Osteoblast (primary cell): ENCODE measurements around the gene KMO. TPM values are rescaled to one million over a fixed set of nuclear protein-coding genes. Genes with fewer than 3 reads are reported as not detected.

Experiments used
- DNase-seq: peaks from one replicate; pipeline ENCODE4 v3.0.0; 2011; ENCODE audit warnings: low spot score, mixed read lengths; ENCODE audit not compliant: insufficient read length; ENCODE audit errors: missing footprints
- H2AFZ ChIP-seq: 2 replicates; pipeline ENCODE4 v1.6.0; 2011; ENCODE audit warnings: mild to moderate bottlenecking, low read length
- H3K27ac ChIP-seq: 2 replicates; pipeline ENCODE4 v1.5.1; 2011; ENCODE audit warnings: mild to moderate bottlenecking, low read depth, low read length, moderate library complexity
- H3K27me3 ChIP-seq: 2 replicates; pipeline ENCODE4 v1.6.0; 2012; ENCODE audit warnings: mild to moderate bottlenecking, control low read depth, inconsistent platforms, low read length, moderate library complexity; ENCODE audit not compliant: insufficient read depth
- H3K36me3 ChIP-seq: 2 replicates; pipeline ENCODE4 v1.5.1; 2011; ENCODE audit warnings: mild to moderate bottlenecking, low read length, control low read depth, moderate library complexity; ENCODE audit not compliant: insufficient read depth
- H3K4me1 ChIP-seq: 2 replicates; pipeline ENCODE4 v1.5.1; 2011; ENCODE audit warnings: mild to moderate bottlenecking, low read length, control low read depth, moderate library complexity; ENCODE audit not compliant: insufficient read depth
- H3K4me2 ChIP-seq: 2 replicates; pipeline ENCODE4 v1.6.0; 2011; ENCODE audit warnings: mild to moderate bottlenecking, low read length; ENCODE audit not compliant: insufficient read depth
- H3K4me3 ChIP-seq: fragments of 200-600 bp; sonication (generic); 3 replicates; pipeline ENCODE4 v1.5.1; 2012; ENCODE audit warnings: mild to moderate bottlenecking, low read length, inconsistent platforms; ENCODE audit not compliant: insufficient read depth
- H3K79me2 ChIP-seq: 2 replicates; pipeline ENCODE4 v1.6.0; 2012; ENCODE audit warnings: mild to moderate bottlenecking, low read length, control low read depth, inconsistent platforms; ENCODE audit not compliant: insufficient read depth
- H3K9me3 ChIP-seq: 2 replicates; pipeline ENCODE4 v1.5.1; 2011; ENCODE audit warnings: low read depth, low read length, control low read depth
- H4K20me1 ChIP-seq: 2 replicates; pipeline ENCODE4 v1.6.0; 2012; ENCODE audit warnings: mild to moderate bottlenecking, low read length, control low read depth; ENCODE audit not compliant: insufficient read depth
- CTCF ChIP-seq: IDR thresholded peaks from 2 replicates; pipeline ENCODE4 v1.5.1; 2011; ENCODE audit warnings: mild to moderate bottlenecking, low read depth, low read length, moderate library complexity; ENCODE audit errors: extremely low read depth
- total RNA-seq: library from RNA; depleted of rRNA; stranded (reverse); fragments of >200 nt; gene quantifications from 2 replicates; pipeline ENCODE4 v1.2.3, GENCODE V29; 2012

The KMO gene
- total RNA-seq, 1 donor: 0.36 TPM

- Histone ChIP-seq H3K4me1 (no peaks in the 10 kb centered on the region), H3K4me3 (no peak overlapping the region), H3K36me3 (peaks cover 7% of the 10 kb centered on the region), H3K27ac (no peak overlapping the region), H3K4me2 (no peak overlapping the region), H4K20me1 (no peaks in the 10 kb centered on the region), H3K27me3 (no peaks in the 10 kb centered on the region), H3K79me2 (no peaks in the 10 kb centered on the region), H3K9me3 (no peaks in the 10 kb centered on the region), H2AFZ (no peak overlapping the region)
- no peak for DNase-seq
- TF ChIP-seq CTCF: no peak
Observed at GRCh38 chr1:241630899-241631298, 98.7 kb downstream of the KMO start.

- Histone ChIP-seq H3K27ac (no peak overlapping the region), H3K4me1 (no peaks in the 10 kb centered on the region), H4K20me1 (no peaks in the 10 kb centered on the region), H3K4me2 (no peak overlapping the region), H2AFZ (no peak overlapping the region), H3K36me3 (peaks cover 7% of the 10 kb centered on the region), H3K4me3 (no peak overlapping the region), H3K9me3 (no peaks in the 10 kb centered on the region), H3K27me3 (no peaks in the 10 kb centered on the region), H3K79me2 (no peaks in the 10 kb centered on the region)
- DNase-seq: no peak
- no peak for TF ChIP-seq CTCF
Observed at GRCh38 chr1:241631674-241632073, 99.5 kb downstream of the KMO start.

GRCh38 chr1:241632987-241633386 is 100.8 kb downstream of the KMO start:
- H4K20me1 ChIP-seq: no peaks in the 10 kb centered on the region
- H3K36me3 ChIP-seq: peaks cover 7% of the 10 kb centered on the region
- peaks cover 9% of the 10 kb centered on the region for H3K79me2 ChIP-seq

GRCh38 chr1:241635556-241636152 is 103.5 kb downstream of the KMO start:
- no peak for TF ChIP-seq CTCF
- H3K9me3 ChIP-seq: no peaks in the 10 kb centered on the region
- no peak overlapping the region for H3K4me2 ChIP-seq
- DNase-seq: no peak
- H4K20me1 ChIP-seq: no peaks in the 10 kb centered on the region
- H3K27me3 ChIP-seq: no peaks in the 10 kb centered on the region
- peaks cover 7% of the 10 kb centered on the region for H3K36me3 ChIP-seq
- no peak overlapping the region for H2AFZ ChIP-seq
- no peak overlapping the region for H3K4me3 ChIP-seq
- H3K79me2 ChIP-seq: peaks cover 14% of the 10 kb centered on the region
- no peak overlapping the region for H3K27ac ChIP-seq
- peaks cover 8% of the 10 kb centered on the region for H3K4me1 ChIP-seq

More at GRCh38 chr1:241632987-241633386, 100.8 kb downstream of the KMO start:
- no peak for DNase-seq
- H3K27ac ChIP-seq: no peak overlapping the region
- H3K9me3 ChIP-seq: no peaks in the 10 kb centered on the region
- H3K4me2 ChIP-seq: no peak overlapping the region
- no peak overlapping the region for H3K4me3 ChIP-seq
- no peaks in the 10 kb centered on the region for H3K27me3 ChIP-seq
- no peak for TF ChIP-seq CTCF
- peaks cover 8% of the 10 kb centered on the region for H3K4me1 ChIP-seq
- no peak overlapping the region for H2AFZ ChIP-seq
